GM19025 (cell line): ENCODE measurements around the gene EYS.
"Not testable (repeated sequence)": the region's sequence is repeated elsewhere in the genome, so short reads cannot be mapped to it uniquely, and the experiment has no call there.

Experiments used
- ATAC-seq: cut with Tn5 transposase; IDR thresholded peaks from one replicate; pipeline ENCODE4 v1.9.1; 2021; ENCODE audit warnings: mild to moderate bottlenecking, low read depth, moderate library complexity; ENCODE audit not compliant: unreplicated experiment

The EYS gene

DNA sequence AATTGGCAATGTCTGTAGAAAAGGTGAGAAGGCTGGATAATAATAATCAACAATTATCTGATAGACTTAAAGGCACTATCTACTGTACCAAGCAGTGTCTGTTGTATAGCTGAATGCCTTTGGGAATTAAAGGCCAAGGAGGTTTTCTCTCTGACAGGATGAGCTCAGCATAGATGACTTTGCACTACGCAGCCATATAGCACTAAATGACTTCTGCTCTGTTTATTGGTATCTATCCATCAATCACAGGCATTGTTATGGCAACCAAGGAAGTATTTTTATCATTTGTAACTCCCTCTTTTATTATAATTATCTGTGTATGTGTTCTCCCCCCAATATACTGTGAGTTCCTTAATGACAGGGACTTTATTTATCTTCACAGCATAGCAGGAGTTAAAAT lies 1417.1 kb downstream of the EYS start:
- no peak for ATAC-seq

DNA sequence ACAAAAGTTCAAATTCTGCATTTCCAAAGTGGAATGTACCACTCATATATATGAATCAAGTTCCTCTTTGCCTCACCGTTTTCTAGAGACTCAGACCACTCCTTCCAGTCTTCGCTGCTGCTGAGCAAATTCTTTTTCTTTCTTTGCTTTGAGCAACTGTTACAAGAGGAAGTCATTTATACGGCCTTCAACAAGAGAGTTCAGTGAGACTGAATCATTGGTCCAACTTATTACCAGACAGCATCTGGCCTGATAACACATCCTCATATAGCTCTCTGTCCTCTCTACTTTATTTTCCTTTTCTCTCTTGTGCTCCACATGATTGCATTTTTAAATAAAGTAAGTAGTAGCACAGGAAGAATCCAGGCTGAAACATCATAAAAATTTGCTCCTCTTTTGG lies 1418.7 kb downstream of the EYS start:
- ATAC-seq = no peak

GRCh38 chr6:64281167-64281566 lies 1425.9 kb downstream of the EYS start:
- no peak for ATAC-seq

GRCh38 chr6:64280569-64280968 lies 1426.5 kb downstream of the EYS start:
- no peak for ATAC-seq

GRCh38 chr6:64270083-64270482 lies 1436.9 kb downstream of the EYS start:
- no peak for ATAC-seq

GRCh38 chr6:64266351-64266821 lies 1440.6 kb downstream of the EYS start:
- ATAC-seq = peak; percentile 78

GRCh38 chr6:64263778-64264177 lies 1443.2 kb downstream of the EYS start:
- ATAC-seq = no peak

DNA sequence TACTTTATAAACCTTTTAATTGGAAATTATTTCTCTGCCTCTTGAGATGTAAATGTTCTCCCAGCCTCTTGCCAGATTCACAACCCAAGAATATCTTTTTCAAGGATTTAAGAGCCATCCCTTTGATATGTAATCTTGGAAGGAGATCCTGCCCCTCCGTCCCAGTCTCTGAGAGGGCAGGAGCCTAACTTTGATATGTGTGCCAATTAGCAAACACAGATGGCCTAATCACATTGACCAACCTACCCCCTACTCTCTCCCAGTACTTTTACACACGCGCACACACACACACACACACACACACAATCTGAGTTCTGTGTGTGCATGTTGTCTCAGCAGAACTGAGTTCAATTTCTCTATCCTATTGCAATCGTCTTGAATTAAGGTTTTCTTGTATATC lies 1447.7 kb downstream of the EYS start:
- no peak for ATAC-seq

DNA sequence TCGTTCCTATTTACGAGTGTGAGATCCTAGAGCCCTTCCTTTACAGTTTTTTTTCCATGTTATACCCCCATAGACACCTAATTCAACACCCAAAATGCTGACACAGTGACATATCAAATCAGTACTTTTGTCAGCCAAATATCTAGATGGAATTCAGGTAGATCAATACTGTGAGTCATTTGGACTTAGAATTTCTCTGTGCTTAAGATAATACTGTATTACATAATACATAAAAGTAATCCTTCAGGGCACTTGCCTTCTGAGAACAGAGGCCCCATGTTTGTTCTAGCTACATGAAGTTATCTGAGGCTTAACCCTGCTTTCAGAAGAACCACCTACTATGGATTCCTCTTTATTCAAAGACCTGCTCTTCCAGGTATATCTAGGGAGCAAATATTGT lies 1448.3 kb downstream of the EYS start:
- ATAC-seq = no peak

DNA sequence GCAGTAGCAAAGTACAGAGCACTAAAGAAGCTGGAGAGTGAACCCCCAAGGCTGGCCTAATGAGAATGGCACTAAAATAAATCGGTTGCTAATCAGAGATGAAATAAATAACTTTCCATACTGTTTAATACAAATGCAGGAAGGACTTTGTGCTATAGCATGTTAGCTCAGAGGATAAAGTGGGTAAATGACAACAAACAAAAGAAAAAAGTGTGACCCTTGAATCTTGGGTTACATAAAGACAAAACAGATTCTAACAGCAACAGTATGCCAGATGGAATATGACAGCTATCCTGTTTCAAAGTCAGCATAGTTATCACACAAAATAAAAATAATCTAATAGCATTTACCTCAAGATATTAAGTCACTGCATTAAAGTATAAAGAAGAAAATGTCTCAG lies 1448.7 kb downstream of the EYS start:
- ATAC-seq = no peak

- no peak for ATAC-seq
Measured at GRCh38 chr6:64257586-64257985, 1449.4 kb downstream of the EYS start.

- no peak for ATAC-seq
Measured at GRCh38 chr6:64256483-64256882, 1450.5 kb downstream of the EYS start.

- no peak for ATAC-seq
Measured at GRCh38 chr6:64255000-64255399, 1452.0 kb downstream of the EYS start.

DNA sequence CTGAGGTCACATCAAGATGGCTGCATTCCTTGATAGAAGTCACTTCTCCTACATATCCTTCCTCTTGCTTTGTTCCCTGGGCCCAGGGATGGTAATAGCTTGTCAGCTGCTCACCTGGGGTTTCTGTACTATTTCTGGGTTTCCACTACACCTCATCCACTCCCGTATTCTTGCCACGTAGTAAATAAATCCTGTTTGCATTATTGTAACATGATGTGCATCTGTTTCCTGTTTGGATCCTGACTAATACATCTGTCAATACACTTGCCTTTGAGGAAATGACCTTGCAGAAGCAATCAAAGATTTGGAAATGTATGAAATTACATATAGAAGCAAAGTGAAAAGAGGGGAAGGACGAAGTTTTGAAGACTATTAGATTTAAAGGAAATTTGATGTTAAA lies 1452.5 kb downstream of the EYS start:
- ATAC-seq = no peak

GRCh38 chr6:64252256-64252655 lies 1454.8 kb downstream of the EYS start:
- ATAC-seq = no peak

GRCh38 chr6:64250126-64250525 lies 1456.9 kb downstream of the EYS start:
- ATAC-seq = no peak

GRCh38 chr6:64249115-64249514 lies 1457.9 kb downstream of the EYS start:
- ATAC-seq = no peak

DNA sequence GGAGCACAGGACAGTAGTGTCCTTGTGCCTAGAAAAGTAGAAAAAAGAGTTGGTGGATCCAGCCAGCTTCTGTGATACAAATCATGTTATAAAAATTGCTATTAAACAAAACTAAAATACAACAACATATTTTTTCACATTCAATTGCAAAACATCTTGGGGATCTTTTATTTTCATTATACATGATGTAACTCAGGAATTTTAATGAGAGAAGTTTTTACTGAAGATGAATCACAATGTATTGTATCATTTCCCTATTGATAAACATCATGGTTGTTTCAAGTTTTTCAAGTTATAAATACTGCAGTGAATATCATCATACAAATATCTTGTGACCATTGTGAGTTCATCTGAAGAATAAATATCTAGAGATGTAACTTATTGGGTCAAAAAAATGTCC lies 1463.4 kb downstream of the EYS start:
- ATAC-seq = no peak

- not testable (repeated sequence) for ATAC-seq
Measured at GRCh38 chr6:64238908-64239307, 1468.1 kb downstream of the EYS start.

DNA sequence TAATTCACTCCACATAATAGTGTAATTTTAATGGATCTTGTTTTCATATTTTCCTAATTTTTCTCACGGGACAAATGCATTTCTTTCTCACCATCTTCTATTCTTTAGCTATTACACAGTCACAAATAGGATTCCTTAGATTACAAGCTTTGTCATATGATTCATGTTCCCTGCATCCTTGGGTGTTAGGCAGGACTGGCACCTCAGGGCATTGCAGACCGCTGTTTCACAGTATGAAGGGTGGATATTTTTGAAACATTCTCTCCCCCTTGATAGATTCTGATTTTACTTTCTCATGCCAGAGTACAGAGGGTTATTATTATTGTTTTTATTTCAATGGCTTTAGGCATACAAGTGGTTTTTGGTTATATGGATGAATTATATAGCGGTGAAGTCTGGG lies 1469.0 kb downstream of the EYS start:
- no peak for ATAC-seq

GRCh38 chr6:64233746-64234145 lies 1473.3 kb downstream of the EYS start:
- ATAC-seq = no peak

GRCh38 chr6:64231928-64232327 lies 1475.1 kb downstream of the EYS start:
- no peak for ATAC-seq

DNA sequence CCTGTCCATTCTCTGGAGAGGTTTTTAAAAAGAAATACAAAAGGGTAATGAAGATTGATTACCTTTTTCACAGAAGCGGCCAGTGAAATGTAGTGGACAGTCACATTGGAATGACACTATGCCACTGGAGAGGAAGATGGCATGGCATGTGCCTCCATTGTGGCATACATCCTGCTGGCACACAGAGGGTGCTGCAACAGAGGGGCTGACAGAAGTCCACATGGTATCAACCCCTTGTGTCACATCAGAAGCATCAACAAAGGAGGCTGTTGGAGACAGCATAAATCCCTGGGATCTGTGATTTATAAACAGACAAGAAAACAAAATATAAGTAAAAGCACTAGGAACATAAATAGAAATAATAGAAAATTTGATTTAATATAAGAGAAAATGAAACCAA lies 1476.5 kb downstream of the EYS start:
- ATAC-seq = no peak
